Panc1 (cell line): Measurements from ENCODE around the gene PPARGC1A. TPM values are rescaled to one million over a fixed set of nuclear protein-coding genes. Genes with fewer than 3 reads are reported as not detected.

Source experiments
- ATAC-seq: fragments of 200-7000 bp; cut with Tn5 transposase; 2 replicates; pipeline ENCODE4 v1.9.1; 2020; ENCODE audit warnings: mild to moderate bottlenecking, moderate library complexity
- BruUV-seq: library from RNA; stranded (reverse); fragments of 400-500 nt; replicated peaks from 2 replicates; lab custom pipeline; 2021; lab: Mats Ljungman, UMichigan
- CTCF ChIA-PET: fragments of 300-600 bp; sonication (Branson Sonifier 250); formaldehyde crosslinking; loops from one replicate; lab custom pipeline; 2022; ENCODE audit warnings: antibody characterized with exemption; lab: Charles Lee
- POLR2A ChIA-PET: fragments of 300-600 bp; sonication (Branson Sonifier 250); formaldehyde crosslinking; loops from one replicate; lab custom pipeline; 2022; ENCODE audit warnings: antibody characterized with exemption; lab: Charles Lee
- DNase-seq: peaks from one replicate; pipeline ENCODE4 v3.0.0-alpha.2; 2010; ENCODE audit warnings: low read depth, low spot score
- H3K27ac ChIP-seq: 2 replicates; pipeline ENCODE4 v1.5.1; 2011; ENCODE audit warnings: mild to moderate bottlenecking, low read length, inconsistent platforms
- H3K27me3 ChIP-seq: fragments of 200-500 bp; sonication (Bioruptor generic); 2 replicates; pipeline ENCODE4 v1.6.0; 2014; ENCODE audit warnings: low read length, inconsistent platforms; ENCODE audit not compliant: control insufficient read depth, insufficient read depth
- H3K36me3 ChIP-seq: fragments of 200-500 bp; sonication (Bioruptor generic); 2 replicates; pipeline ENCODE4 v1.5.1; 2014; ENCODE audit warnings: inconsistent platforms, mild to moderate bottlenecking, low read length, moderate library complexity; ENCODE audit not compliant: control insufficient read depth, insufficient read depth
- H3K4me1 ChIP-seq: 2 replicates; pipeline ENCODE4 v1.5.1; 2011; ENCODE audit warnings: inconsistent platforms, mild to moderate bottlenecking, low read length, moderate library complexity; ENCODE audit not compliant: control insufficient read depth, insufficient read depth
- H3K4me3 ChIP-seq, 2 experiments: 2 replicates each; pipeline ENCODE4 v1.5.1; 2011 to 2012; ENCODE audit warnings: low read depth in 2 of 2, low read length in 2 of 2, mild to moderate bottlenecking in 2 of 2, inconsistent platforms in 1 of 2, moderate library complexity in 1 of 2
- H3K9me3 ChIP-seq: fragments of 200-500 bp; sonication (Bioruptor generic); 2 replicates; pipeline ENCODE4 v1.5.1; 2014; ENCODE audit warnings: low read depth, mild to moderate bottlenecking, inconsistent platforms, low read length, moderate library complexity; ENCODE audit not compliant: control insufficient read depth, insufficient read depth
- POLR2AphosphoS5 ChIP-seq: IDR thresholded peaks from 2 replicates; pipeline ENCODE4 v1.6.1; 2012; ENCODE audit warnings: mild to moderate bottlenecking, low read depth, low read length, moderate library complexity
- SIN3A ChIP-seq: IDR thresholded peaks from 2 replicates; pipeline ENCODE4 v1.6.1; 2012; ENCODE audit warnings: low read depth, mild to moderate bottlenecking, low read length, moderate library complexity, borderline replicate concordance; ENCODE audit not compliant: insufficient read depth
- TCF7L2 ChIP-seq: IDR thresholded peaks from 2 replicates; pipeline ENCODE4 v1.6.1; 2011; ENCODE audit warnings: mild to moderate bottlenecking, low read depth, low read length, inconsistent platforms
- in situ Hi-C: cut with HindIII; loops from 2 replicates; pipeline ENCODE4 v1.10.0; 2016; ENCODE audit warnings: low sequenced_read_pairs, low pct_unique_long_range_greater_than_20kb
- intact Hi-C: fragments of 100-400 bp; cut with micrococcal nuclease; formaldehyde crosslinking; loops from one replicate; pipeline ENCODE4 v1.10.0; 2022; ENCODE audit not compliant: unreplicated experiment
- total RNA-seq: library from RNA; stranded (reverse); gene quantifications from one replicate; pipeline ENCODE4 v1.2.1, GENCODE V29; 2021; ENCODE audit not compliant: unreplicated experiment
- TF ChIP-seq, protein P1 (sequence below): fragments of 450-650 bp; IDR thresholded peaks from 2 replicates; pipeline ENCODE4 v1.5.1; 2017; ENCODE audit warnings: mild to moderate bottlenecking
- TF ChIP-seq, protein P2 (sequence below), 2 experiments: IDR thresholded peaks; 2 replicates each; pipeline ENCODE4 v1.6.1; 2011 to 2012; ENCODE audit warnings: low read depth in 2 of 2, control low read depth in 1 of 2, low read length in 1 of 2, mild to moderate bottlenecking in 1 of 2, moderate library complexity in 1 of 2; ENCODE audit not compliant: insufficient read depth in 1 of 2

The PPARGC1A gene
- total RNA-seq, 1 experiment from 2014 or later, result 0.59 TPM

DNA sequence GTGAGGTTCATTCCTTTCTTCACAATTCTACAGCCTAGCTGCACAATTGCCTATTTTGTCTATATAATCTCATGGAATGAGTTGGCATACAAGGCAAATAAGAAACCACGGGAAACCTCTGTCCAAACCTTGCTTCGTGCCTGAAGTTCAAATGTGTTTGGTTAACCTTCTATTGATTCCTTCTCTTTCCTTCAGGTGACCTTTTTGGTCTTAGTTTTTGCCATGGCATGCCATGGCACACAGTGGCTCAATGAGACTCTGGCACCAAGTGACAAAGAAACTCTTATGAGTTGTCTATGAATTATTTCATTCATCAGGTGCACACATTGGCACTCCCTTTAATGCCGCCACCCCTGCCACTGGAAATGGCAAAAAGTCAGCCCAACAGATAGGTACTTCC lies 101.8 kb downstream of the PPARGC1A start:
- H3K4me3 ChIP-seq, result no peak overlapping the region
- no peak for ATAC-seq
- H3K9me3 ChIP-seq, result no peaks in the 10 kb centered on the region
- BruUV-seq, result no TSS peak
- no peak for DNase-seq
- no peak overlapping the region for H3K27ac ChIP-seq
- intact Hi-C loops, result no loop called here
- TF ChIP-seq POLR2AphosphoS5 (no peak), TCF7L2 (no peak), SIN3A (no peak)
- TF ChIP-seq, protein P1, sequence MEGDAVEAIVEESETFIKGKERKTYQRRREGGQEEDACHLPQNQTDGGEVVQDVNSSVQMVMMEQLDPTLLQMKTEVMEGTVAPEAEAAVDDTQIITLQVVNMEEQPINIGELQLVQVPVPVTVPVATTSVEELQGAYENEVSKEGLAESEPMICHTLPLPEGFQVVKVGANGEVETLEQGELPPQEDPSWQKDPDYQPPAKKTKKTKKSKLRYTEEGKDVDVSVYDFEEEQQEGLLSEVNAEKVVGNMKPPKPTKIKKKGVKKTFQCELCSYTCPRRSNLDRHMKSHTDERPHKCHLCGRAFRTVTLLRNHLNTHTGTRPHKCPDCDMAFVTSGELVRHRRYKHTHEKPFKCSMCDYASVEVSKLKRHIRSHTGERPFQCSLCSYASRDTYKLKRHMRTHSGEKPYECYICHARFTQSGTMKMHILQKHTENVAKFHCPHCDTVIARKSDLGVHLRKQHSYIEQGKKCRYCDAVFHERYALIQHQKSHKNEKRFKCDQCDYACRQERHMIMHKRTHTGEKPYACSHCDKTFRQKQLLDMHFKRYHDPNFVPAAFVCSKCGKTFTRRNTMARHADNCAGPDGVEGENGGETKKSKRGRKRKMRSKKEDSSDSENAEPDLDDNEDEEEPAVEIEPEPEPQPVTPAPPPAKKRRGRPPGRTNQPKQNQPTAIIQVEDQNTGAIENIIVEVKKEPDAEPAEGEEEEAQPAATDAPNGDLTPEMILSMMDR, result no peak
- TF ChIP-seq, protein P2, sequence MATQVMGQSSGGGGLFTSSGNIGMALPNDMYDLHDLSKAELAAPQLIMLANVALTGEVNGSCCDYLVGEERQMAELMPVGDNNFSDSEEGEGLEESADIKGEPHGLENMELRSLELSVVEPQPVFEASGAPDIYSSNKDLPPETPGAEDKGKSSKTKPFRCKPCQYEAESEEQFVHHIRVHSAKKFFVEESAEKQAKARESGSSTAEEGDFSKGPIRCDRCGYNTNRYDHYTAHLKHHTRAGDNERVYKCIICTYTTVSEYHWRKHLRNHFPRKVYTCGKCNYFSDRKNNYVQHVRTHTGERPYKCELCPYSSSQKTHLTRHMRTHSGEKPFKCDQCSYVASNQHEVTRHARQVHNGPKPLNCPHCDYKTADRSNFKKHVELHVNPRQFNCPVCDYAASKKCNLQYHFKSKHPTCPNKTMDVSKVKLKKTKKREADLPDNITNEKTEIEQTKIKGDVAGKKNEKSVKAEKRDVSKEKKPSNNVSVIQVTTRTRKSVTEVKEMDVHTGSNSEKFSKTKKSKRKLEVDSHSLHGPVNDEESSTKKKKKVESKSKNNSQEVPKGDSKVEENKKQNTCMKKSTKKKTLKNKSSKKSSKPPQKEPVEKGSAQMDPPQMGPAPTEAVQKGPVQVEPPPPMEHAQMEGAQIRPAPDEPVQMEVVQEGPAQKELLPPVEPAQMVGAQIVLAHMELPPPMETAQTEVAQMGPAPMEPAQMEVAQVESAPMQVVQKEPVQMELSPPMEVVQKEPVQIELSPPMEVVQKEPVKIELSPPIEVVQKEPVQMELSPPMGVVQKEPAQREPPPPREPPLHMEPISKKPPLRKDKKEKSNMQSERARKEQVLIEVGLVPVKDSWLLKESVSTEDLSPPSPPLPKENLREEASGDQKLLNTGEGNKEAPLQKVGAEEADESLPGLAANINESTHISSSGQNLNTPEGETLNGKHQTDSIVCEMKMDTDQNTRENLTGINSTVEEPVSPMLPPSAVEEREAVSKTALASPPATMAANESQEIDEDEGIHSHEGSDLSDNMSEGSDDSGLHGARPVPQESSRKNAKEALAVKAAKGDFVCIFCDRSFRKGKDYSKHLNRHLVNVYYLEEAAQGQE (IDR thresholded peaks at IDR 0.05; ENCODE audit: insufficient read depth in 1 of 2, low read depth in 2 of 2, low read length in 1 of 2), result no peak
- CTCF ChIA-PET, result no interaction called here
- POLR2A ChIA-PET, result no interaction called here
- no peaks in the 10 kb centered on the region for H3K36me3 ChIP-seq
- in situ Hi-C loops, result no loop called here
- H3K27me3 ChIP-seq, result no peaks in the 10 kb centered on the region
- H3K4me1 ChIP-seq, result no peaks in the 10 kb centered on the region

DNA sequence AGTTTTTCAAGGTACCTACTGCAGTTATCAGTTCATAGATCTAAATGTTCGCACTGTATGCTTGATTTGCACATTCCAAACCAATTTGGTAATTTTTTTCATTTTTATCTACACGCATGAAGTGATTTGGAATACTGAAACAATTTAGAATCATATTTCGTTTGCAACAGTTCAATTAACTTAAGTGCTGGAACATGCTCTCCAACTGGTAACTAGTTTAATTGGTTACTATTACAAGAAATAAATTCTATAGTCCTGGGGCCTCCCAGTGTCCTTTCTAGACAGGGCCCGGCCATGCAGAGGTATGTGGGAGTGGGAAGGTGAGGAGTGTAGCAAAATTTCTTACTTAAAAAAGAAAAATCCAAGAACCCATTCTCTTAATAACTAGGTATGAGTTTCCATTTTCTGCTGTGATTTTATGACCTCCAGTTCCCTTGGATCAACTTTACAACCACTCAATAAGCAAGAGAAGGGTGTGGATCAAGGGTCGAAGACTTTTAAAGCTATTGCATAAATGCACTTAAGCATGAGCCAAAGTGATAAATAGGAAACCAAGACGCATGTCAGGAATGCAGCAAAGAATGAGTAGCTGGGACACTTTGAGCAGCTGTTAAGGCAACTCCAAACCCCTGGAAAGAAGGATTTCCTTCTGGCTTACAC lies 106.9 kb downstream of the PPARGC1A start:
- ChIA-PET POLR2A (no interaction called here), CTCF (no interaction called here)
- ATAC-seq, result no peak
- Histone ChIP-seq H3K4me3 (no peak overlapping the region), H3K9me3 (no peaks in the 10 kb centered on the region), H3K36me3 (no peaks in the 10 kb centered on the region), H3K4me1 (no peaks in the 10 kb centered on the region), H3K27ac (no peak overlapping the region), H3K27me3 (no peaks in the 10 kb centered on the region)
- intact Hi-C loops, result no loop called here
- no peak for DNase-seq
- TF ChIP-seq, protein P1, result no peak
- TF ChIP-seq SIN3A (no peak), POLR2AphosphoS5 (no peak), TCF7L2 (no peak)
- TF ChIP-seq, protein P2 (IDR thresholded peaks at IDR 0.05; ENCODE audit: insufficient read depth in 1 of 2, low read depth in 2 of 2, low read length in 1 of 2), result no peak
- in situ Hi-C loops, result no loop called here
- BruUV-seq, result no TSS peak
